GM19397 (cell line): ENCODE data around the gene DYSF.

Source experiments
- ATAC-seq: cut with Tn5 transposase; IDR thresholded peaks from one replicate; pipeline ENCODE4 v1.9.1; 2021; ENCODE audit warnings: mild to moderate bottlenecking, moderate library complexity; ENCODE audit not compliant: unreplicated experiment

The DYSF gene

DNA sequence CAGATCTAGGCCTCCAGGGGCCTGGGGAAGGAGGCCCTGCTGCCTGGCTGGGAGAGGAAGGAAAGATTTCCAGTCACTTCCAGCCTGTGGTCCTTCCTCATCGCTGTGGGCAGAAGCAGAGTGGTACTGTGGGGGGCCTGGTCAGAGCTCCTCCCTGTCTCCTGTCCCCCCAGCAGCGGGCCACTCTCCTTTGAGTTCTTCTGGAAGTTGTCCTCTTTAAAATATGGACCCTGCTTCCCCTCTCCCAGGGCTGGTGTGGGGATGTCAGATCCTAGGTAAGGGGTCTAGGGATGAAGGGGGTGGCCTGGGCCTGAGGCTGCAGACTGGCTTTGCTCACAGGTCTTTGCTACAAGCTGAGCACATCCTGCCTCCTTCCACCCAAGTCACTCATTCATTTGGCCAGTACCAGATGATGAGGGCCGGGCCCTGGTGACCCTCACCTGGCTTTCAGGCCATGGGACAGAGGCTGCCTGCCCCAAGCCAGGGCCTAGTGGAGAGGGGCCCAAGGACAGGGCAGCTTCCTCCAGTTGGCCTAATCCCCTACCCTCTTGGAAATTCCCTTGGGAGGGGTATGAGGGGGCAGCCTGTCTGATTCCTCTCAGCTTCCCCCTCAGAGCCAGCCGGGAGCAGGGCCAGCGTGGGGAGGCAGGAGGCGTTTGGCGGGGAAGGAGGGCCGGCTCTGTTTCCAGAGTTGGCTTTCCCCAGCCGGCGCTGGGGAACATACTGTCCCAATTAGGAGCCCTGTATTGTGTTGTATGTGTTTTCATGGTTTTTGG is 231.9 kb downstream of the DYSF start:
- no peak for ATAC-seq

GRCh38 chr2:71685941-71686611 is 232.7 kb downstream of the DYSF start:
- ATAC-seq, result no peak

DNA sequence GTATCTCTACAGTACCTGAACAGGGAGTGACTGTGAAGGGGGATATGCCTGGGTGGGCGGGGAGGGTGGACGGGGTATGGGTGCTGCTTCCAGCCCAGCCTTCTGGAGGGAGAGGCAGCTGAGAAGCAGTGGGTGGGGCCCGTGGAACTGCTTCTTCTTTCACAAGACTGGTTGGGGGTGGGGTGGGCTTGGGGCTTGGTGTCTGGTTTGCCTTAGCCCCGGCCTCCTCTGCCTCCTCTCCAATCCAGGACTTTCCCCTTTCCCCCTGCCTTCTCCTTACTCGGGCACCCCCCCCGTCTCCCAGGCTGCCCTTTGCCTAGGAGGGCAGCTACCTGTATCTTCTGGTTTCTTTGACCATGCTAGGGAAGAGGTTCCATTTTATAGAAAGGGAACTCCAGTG is 233.4 kb downstream of the DYSF start:
- ATAC-seq, result no peak

GRCh38 chr2:71687412-71687811 is 234.1 kb downstream of the DYSF start:
- ATAC-seq, result no peak

DNA sequence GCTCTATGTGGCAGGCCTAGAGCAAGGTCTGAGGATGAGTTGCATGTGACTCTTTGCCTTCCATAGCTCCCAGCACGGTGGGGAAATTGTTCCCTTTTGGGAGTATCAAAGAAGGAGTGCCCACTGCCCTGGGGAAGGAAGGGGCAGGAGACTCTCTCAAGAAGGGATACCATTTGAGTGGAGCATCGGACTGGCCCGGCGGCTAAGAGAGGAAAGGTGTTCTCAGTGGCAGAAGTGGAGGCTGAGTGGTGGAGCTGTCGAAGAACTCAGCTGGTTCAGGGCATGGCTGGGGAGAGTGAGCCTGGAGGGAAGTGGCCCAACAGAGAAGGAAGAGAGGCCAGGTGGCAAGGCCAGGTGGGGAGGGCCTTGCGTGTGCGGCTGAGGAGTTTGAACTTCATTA is 235.2 kb downstream of the DYSF start:
- no peak for ATAC-seq

GRCh38 chr2:71689393-71689792 is 236.0 kb downstream of the DYSF start:
- ATAC-seq, result no peak

DNA sequence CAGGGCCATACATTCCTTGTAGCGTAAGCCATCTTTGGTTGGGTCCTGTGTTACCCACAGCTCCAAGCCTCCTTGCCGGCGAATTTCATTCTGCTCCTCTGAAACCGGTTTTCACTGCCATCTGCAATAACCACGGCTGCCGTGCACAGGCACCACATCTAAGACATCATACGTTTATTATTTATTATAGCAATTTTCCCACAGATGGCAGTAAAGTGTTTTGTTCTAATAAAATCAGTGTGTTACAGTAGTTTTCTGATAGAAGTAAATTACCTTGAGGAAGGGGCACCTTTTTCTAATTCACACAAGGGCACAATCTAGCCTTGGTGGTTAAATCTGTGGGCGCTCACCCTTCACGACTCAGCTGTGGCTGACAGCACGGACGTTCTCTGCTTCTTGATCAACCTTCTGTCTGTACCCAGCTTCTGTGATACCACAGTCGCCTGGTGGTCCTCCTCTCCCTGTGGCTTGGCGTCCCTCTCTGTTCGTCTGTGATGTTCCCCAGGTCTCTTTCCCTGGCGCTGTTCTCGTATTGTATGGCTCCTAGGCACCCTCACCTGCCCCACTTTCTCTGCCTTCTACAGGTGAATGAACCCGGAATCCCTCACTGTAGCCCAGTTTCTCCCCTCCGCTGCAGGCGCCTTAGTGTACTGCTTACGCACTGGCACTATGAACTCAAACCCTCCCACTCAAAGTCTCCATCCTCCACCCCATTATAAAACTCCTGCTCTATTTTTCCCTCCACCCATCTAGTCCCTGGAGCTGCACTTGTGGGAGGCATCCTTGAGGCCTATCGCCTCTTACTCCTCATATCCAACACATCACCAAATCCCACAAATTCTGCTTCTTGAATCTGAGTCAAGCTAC is 236.8 kb downstream of the DYSF start:
- no peak for ATAC-seq

GRCh38 chr2:71690876-71691475 is 237.6 kb downstream of the DYSF start:
- ATAC-seq, result no peak

DNA sequence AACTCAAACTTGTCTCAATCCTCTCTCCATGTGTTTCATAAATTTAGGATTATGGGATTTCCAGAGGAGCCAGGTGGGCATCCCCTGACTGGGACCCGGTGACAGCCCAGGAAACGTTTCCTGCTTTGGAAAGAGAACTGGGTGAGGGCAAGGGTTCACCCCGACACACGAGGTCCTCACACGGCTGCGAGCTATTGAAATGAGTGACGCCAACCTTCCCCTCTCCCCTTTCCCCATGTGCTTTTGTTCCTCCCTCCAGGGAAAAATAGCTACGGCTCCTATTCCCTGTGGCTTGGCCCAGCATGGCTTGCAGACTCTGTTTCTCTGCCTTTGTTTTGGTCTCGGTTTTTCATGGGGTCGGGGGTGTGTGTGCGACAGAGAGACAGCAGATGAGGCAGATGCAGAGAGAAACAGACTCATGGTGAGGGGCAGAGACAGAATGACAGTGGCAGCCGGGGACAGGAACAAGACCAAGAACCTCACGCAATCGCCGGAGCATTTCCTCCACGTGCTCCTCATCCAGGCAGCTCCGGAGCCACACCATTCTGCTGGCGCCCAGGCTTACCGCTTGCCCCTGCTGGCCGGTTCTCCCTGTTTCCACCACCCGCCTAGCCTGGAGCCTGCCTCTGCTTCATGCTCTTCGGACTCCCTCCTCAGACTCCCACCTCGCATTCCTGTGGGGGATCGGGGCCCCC is 238.5 kb downstream of the DYSF start:
- no peak for ATAC-seq

DNA sequence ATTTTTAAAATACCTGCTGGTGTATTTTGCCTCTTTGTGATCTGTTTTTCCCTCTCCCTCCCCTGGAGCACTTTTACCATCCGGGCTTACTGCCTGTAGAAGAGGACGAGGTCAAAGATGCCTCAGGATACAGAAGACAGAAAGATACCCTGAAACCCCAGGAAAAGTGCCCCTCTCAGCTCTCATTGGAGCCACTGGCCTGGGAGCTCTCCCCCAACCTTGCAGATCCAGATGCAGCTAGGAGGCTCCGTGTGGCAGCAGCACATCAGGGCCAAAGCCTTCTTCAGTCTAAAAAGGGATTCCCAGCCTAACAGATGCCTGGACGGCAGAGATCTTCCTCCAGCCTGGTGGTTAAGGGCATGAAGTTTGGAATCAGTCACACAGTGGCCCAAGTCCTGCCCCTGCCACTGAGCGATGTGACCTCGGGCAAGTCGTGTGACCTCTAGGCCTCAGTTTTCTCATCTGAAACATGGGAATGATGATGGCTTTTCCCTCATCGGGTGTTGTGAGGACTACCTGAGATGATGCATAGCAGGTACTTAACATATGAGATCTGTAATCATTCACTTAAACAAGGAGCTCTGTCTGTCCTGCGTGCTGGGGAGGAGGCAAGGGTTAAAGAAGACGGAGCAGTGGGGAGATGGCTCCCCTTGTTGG is 239.4 kb downstream of the DYSF start:
- no peak for ATAC-seq

DNA sequence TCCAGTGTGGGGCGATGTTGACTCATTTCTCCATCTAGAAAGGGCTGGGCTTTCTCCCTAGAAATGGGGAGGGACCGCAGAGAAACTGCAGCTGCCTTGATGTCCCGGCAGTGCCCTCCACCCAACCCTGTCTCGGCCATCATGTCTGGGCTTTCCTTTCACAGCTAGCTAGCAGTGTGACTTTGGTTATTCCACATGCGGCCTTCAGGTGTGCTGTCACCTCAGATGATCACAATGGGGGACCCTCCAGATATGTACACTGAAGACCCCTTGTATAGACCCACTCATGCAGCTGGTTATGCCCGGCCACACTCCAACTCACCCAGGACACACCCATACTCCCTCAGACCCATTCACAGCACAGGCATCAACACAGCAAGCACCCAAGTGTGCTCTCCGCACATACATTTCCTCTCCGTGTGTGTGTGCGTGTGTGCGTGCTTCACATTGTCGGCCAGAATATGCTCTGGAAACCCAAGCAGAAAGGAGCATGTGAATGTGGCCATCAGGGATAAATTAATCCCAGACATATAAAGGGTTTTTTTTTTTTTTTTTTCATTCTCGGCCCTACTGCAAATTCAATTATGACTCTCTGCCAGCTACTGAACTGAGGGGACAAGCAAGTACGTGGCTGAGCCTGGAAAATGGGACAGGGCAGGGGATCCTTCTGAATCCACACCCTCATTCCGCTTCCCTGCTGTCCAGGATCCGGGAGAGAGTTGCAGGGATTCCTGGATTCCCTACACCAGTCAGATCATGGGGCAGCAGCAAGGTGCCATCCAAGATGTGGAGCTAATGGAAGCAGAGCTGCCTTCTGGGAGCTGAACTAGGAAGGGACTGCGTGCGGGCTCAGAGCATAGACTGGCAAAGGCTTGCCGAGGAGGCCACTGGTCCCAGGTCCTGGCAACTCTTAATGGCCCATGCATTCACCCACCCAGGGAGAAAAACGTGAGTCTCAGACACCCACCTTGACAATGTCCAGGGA is 240.2 kb downstream of the DYSF start:
- ATAC-seq, result no peak

- ATAC-seq, result no peak
Measured at GRCh38 chr2:71694501-71695234, 241.3 kb downstream of the DYSF start.

- no peak for ATAC-seq
Measured at GRCh38 chr2:71695235-71696120, 242.1 kb downstream of the DYSF start.

DNA sequence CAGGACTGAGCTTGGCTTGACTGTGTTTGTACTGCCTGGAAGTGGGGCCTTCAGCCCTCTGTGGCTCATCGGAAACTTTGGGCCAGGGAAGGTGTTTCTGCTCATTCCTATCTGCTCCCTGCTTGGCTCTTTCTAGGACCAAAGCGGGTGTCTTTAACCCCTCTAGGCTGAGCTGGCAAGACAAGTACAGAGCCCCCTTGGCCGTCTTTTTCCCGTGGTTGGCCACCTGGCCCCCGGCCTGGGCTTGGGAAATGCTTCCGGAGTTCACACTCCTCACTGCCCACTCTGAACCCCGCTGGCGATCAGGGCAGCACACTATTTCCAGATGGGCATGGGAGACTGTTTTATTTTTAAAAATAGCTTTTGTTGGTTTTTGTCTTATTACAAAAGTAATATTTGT is 243.0 kb downstream of the DYSF start:
- ATAC-seq, result no peak

DNA sequence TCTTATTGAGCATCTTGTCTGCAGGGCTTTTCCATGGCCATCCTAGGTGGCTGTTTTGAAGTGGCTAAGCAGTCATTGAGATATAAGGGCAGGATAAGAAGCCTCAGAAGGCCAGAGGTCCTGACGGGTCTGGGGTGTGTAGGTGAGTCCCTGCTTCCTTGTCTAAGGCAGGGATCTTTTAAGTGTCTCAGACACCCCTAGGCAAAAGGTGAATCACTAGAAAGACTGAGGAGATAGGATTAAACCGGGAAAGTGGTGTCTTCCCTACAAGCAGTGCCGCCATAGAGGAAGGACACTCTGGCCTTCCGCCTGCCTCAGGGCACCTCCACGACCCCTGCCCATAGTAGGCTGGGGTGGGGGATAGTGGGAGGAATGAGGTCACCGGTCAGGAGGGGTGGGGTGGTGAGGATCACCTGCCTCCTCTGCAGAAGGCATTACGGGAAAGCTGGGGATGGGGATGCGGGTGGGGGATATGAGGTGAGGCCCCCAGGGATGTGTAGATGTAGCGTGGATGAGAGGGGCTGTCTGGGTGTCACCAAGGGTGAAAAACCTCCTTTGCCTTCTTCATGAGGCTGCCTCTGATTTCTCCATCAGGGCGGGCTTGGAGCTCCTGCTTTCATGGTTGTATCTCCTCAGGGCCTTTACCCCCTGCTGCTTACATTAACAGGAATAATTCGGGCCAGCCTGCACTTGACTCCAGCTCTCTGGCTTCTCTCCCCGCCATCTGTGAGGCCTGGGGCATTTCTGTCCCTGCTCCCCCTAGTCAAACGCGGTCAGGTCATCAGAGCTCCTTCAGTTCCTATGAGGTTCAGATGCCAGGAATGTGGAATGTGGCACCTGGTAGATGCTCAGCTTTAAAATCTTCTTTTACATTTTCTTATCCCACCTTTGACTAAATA is 244.0 kb downstream of the DYSF start:
- no peak for ATAC-seq

DNA sequence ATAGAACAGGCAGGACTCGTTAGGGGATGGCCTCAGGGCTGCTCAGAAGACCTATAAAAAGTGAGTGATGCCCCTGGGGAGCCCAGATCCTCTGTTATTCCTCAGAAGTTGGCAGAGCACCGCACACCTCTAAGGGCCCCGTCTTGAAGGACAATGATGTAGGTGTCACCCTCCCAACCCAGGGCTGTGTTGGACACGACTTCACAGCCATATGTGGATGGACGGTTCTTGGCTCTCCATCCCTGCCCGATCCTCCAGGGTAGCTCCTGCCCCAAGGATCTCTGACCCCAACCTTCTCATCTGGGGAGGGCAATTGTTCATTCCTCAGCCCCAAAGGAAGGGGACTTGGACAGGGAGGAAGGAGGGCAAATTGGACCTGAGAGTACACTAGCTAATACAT is 246.1 kb downstream of the DYSF start:
- ATAC-seq, result no peak
